ENCODE results near the gene RHOD. TPM values are rescaled to one million over a fixed set of nuclear protein-coding genes. Genes with fewer than 3 reads are reported as not detected.

The RHOD gene
- total RNA-seq, 1 donor: 15.1 TPM

GRCh38 chr11:67024966-67025365 lies 31.7 kb upstream of the RHOD start:
- no peak for DNase-seq (ENCODE audit: low read depth)
- H3K4me3 ChIP-seq (ENCODE audit: low read depth, low read length): no peak overlapping the region
- TF ChIP-seq CTCF (IDR thresholded peaks at IDR 0.05; ENCODE audit: insufficient read depth, low read length): no peak

GRCh38 chr11:67025750-67026149 lies 30.9 kb upstream of the RHOD start:
- DNase-seq (ENCODE audit: low read depth): no peak

GRCh38 chr11:67026941-67027340 lies 29.7 kb upstream of the RHOD start:
- DNase-seq (ENCODE audit: low read depth): no peak
- no peak overlapping the region for H3K4me3 ChIP-seq (ENCODE audit: low read depth, low read length)

More at GRCh38 chr11:67025750-67026149, 30.9 kb upstream of the RHOD start:
- TF ChIP-seq CTCF (IDR thresholded peaks at IDR 0.05; ENCODE audit: insufficient read depth, low read length): no peak
- no peak overlapping the region for H3K4me3 ChIP-seq (ENCODE audit: low read depth, low read length)

GRCh38 chr11:67027483-67027930 lies 29.1 kb upstream of the RHOD start:
- TF ChIP-seq CTCF (IDR thresholded peaks at IDR 0.05; ENCODE audit: insufficient read depth, low read length): no peak

More at GRCh38 chr11:67026941-67027340, 29.7 kb upstream of the RHOD start:
- no peak for TF ChIP-seq CTCF (IDR thresholded peaks at IDR 0.05; ENCODE audit: insufficient read depth, low read length)

GRCh38 chr11:67027943-67028542 lies 28.6 kb upstream of the RHOD start:
- H3K4me3 ChIP-seq (ENCODE audit: low read depth, low read length): no peak overlapping the region
- TF ChIP-seq CTCF (IDR thresholded peaks at IDR 0.05; ENCODE audit: insufficient read depth, low read length): no peak
- no peak for DNase-seq (ENCODE audit: low read depth)

More at GRCh38 chr11:67027483-67027930, 29.1 kb upstream of the RHOD start:
- no peak overlapping the region for H3K4me3 ChIP-seq (ENCODE audit: low read depth, low read length)
- no peak for DNase-seq (ENCODE audit: low read depth)

- DNase-seq (ENCODE audit: low read depth): peak; percentile 36
- H3K4me3 ChIP-seq (ENCODE audit: low read depth, low read length): no peak overlapping the region
- TF ChIP-seq CTCF (IDR thresholded peaks at IDR 0.05; ENCODE audit: insufficient read depth, low read length): no peak
These were observed 27.5 kb upstream of the RHOD start for GRCh38 chr11:67029146-67029545.

- H3K4me3 ChIP-seq (ENCODE audit: low read depth, low read length): no peak overlapping the region
- DNase-seq (ENCODE audit: low read depth): no peak
- TF ChIP-seq CTCF (IDR thresholded peaks at IDR 0.05; ENCODE audit: insufficient read depth, low read length): no peak
These were observed 25.7 kb upstream of the RHOD start for GRCh38 chr11:67030976-67031375.

Data from fibroblast of the aortic adventitia (primary cell).